ENCODE data around the gene HK2. TPM values are rescaled to one million over a fixed set of nuclear protein-coding genes. Genes with fewer than 3 reads are reported as not detected.
A peak's percentile ranks its signal among the peaks of the same experiment; 100 is the strongest.
"Not testable (repeated sequence)": the region's sequence is repeated elsewhere in the genome, so short reads cannot be mapped to it uniquely, and the experiment has no call there.

The HK2 gene
- total RNA-seq, 2 experiments from 2014 or later = 27.8 to 29.6 TPM

DNA sequence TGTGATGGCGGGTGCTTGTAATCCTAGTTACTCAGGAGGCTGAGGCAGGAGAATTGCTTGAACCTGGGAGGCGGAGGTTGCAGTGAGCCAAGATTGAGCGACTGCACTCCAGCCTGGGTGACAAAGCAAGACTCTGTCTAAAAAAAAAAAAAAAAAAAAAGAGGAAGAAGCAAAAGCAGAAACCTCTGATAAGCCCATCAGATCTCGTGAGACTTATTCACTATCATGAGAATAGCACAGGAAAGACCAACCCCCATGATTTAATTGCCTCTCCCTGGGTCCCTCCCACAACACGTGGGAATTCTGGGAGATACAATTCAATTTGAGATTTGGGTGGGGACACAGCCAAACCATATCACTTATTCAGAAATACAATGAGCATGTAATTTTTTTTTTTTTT is 73.6 kb downstream of the HK2 start:
- H3K36me3 Mint-ChIP-seq (ENCODE audit: low read depth); H3K4me3 Mint-ChIP-seq; H3K27ac Mint-ChIP-seq; POLR2A ChIA-PET; DNase-seq; H3K4me1 Mint-ChIP-seq; H3K9me3 Mint-ChIP-seq: not testable (repeated sequence)
- CTCF ChIA-PET = interaction anchor here (0.6 to 0.7 kb wide), 2 partner anchors 129 to 914 kb away, joined by 3 to 6 read pairs; no protein-coding TSS in a partner anchor
- peaks cover 37% of the 10 kb centered on the region for H3K27me3 Mint-ChIP-seq

DNA sequence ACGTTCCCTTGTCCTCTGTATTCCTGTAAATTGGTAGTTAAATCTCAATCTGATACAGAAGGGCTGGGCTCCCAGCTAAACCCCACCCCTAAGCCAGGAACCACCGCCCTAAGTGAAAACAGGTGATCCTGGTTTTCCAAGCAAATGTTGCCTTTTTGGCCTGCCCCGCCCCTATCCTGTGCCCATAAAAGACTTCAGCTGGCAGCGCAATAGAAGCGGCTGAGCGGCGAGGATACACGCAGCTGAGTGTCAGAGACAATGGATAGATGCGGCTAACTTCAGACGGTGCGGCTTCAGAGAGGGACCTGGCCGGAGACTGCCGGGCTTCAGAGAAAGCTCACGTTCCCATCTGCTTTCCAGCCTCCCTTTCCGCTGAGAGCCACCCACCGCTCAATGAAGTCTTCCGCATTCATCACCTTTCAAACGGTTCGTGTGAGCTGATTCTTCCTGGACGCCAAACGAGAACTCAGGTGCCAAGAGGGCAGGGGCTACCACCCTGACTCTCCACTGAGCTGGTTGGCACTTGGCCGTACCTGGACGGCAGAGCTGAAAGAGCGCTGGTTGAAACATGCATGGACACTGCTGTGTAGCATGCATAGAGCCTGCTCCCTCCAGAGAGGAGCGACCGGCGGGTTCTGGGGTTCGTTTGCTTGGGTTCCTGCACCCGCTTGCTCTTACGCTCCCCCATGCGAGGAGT is 75.0 kb downstream of the HK2 start:
- ChIA-PET POLR2A (no interaction called here), CTCF (no interaction called here)
- H3K27me3 Mint-ChIP-seq = peaks cover 44% of the 10 kb centered on the region
- H3K4me1 Mint-ChIP-seq = peaks cover 6% of the 10 kb centered on the region
- peak overlapping the region; percentile 21 for H3K4me3 Mint-ChIP-seq
- no peaks in the 10 kb centered on the region for H3K36me3 Mint-ChIP-seq (ENCODE audit: low read depth)
- H3K27ac Mint-ChIP-seq = no peak overlapping the region
- DNase-seq = no peak
- no peaks in the 10 kb centered on the region for H3K9me3 Mint-ChIP-seq

DNA sequence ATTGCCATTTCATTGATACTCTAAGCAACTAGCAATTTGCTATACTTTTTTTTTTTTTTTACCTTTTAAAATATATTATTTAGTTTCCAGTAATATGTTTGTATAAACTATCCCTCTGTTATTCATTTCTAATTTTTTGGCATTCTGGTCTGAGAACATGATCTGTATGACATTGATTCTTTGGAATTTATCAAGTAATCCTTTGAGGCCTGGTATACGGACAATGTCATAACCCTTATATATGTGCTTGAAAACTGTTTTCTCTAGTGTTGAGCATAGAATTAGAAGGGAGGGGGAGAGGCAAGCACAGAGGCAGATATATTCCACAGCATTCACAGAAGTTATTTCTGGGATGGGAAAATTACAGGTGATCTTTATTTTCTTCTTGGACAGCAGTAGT is 76.3 kb downstream of the HK2 start:
- Mint-ChIP-seq H3K36me3 (ENCODE audit: low read depth) (no peaks in the 10 kb centered on the region), H3K27me3 (peaks cover 54% of the 10 kb centered on the region), H3K4me3 (no peak overlapping the region), H3K27ac (no peak overlapping the region), H3K4me1 (peaks cover 12% of the 10 kb centered on the region), H3K9me3 (no peaks in the 10 kb centered on the region)
- ChIA-PET CTCF (no interaction called here), POLR2A (no interaction called here)
- no peak for DNase-seq

DNA sequence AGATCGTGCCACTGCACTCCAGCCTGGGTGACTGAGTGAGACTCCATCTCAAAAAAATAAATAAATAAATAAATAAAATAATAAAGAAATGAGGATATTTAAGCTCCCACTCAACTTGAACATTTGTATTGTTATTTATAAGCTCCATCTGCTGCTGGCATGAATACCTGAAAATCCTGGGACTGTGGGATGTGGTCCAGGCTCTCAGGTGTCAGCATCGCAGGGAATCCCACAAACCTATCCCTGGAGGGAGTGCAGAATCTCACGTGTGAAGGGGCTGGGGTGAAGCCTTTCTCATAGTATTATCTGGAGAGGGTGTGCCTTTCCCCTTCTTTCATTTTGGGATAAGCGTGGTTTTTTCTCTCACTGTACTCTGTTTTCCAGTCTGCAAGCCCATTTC is 77.1 kb downstream of the HK2 start:
- Mint-ChIP-seq H3K36me3 (ENCODE audit: low read depth) (no peaks in the 10 kb centered on the region), H3K4me3 (no peak overlapping the region), H3K27me3 (peaks cover 56% of the 10 kb centered on the region), H3K4me1 (peaks cover 20% of the 10 kb centered on the region), H3K9me3 (no peaks in the 10 kb centered on the region), H3K27ac (no peak overlapping the region)
- ChIA-PET POLR2A (no interaction called here), CTCF (no interaction called here)
- DNase-seq = no peak

DNA sequence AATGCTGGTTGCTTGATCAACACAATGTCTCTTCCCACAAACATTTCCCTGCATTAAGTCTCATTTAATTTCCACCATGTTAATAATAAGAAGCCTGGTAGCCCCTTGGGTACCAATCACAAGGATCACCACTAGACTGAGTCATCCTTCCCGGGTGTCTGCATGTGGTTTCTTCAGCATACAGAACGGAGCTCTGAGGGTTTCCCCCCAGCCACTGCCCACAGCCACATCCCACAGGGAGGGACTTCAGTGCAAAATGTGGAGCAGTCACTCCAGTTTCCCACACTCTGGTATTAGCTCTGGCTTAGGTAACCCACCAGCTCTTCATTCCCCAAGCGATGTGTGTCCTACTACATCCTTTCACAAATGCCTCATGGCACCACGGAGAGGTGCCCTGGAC is 81.8 kb downstream of the HK2 start:
- DNase-seq = peak; percentile 32
- Mint-ChIP-seq H3K36me3 (ENCODE audit: low read depth) (no peaks in the 10 kb centered on the region), H3K27me3 (peaks cover 46% of the 10 kb centered on the region), H3K4me1 (peaks cover 17% of the 10 kb centered on the region), H3K27ac (no peak overlapping the region), H3K9me3 (no peaks in the 10 kb centered on the region), H3K4me3 (no peak overlapping the region)
- POLR2A ChIA-PET = no interaction called here
- CTCF ChIA-PET = interaction anchor here (0.5 to 0.8 kb wide), 3 partner anchors 20 to 648 kb away, joined by 3 to 7 read pairs (median 3); no protein-coding TSS in a partner anchor

DNA sequence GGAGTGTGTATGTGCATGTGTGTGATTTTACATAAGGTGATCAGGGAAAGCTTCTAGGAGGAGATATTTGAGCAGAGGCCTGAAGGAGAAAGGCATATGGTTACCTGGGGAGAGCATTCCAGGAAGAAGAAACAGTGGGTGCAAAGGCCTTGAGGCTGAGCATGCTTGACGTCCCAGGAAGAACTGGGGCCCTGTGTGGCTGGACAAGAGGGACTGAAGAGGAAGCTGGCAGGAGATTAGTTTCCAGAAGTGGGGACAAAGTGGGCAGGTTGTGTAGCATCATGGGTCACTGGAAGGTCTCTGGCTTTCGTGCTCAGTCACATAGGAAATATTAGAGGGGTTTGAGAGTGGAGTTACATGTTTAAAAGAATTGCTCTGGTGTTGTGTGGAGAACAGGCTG is 82.5 kb downstream of the HK2 start:
- H3K27me3 Mint-ChIP-seq = peaks cover 47% of the 10 kb centered on the region
- H3K9me3 Mint-ChIP-seq = no peaks in the 10 kb centered on the region
- no peaks in the 10 kb centered on the region for H3K36me3 Mint-ChIP-seq (ENCODE audit: low read depth)
- ChIA-PET CTCF (interaction anchor here (0.5 to 0.8 kb wide), 2 partner anchors 19 to 649 kb away, joined by 3 to 7 read pairs; no protein-coding TSS in a partner anchor), POLR2A (no interaction called here)
- no peak for DNase-seq
- H3K4me3 Mint-ChIP-seq = no peak overlapping the region
- peaks cover 17% of the 10 kb centered on the region for H3K4me1 Mint-ChIP-seq
- H3K27ac Mint-ChIP-seq = no peak overlapping the region

DNA sequence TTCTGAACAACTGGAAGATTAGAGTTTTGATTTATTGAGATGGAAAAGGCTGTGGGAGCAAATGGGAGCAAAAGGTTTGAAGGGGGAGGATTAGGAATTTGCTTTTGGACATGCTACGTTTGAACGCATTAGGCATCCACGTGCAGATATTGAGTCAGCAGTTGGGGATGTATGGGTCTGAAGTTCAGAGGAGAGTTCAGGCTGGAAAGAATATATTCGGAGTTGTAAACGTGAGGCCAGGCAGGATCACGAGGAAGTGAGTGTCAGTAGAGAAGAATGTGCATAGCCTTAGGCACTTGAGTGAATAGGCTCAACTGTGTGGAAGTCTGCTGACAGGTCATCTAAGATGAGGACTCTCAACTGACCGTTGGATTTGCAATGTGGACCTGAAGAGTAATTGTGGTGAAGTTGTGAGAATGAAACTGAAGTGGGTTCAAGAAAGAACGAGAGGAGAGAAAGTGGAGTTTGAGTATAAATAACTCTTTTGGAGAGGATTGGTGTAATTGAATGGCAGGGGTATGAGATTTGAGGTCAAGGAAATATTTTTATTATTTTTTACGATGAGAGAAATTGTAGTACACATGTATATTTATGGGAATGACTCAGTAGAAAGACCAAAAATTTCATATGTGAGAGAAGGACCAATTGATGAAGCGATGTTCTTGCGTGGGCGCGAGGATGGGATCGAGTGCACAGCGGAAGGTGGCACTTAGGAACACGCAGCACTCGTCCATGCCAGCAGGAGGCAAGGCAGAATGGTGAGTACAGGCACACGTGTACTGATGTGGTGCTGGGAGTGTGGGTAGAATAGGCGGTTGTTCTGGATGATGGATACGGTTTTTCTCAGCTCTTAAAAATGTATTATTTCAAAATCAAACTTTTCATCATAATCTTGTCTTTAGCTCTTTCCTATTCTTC is 84.0 kb downstream of the HK2 start:
- Mint-ChIP-seq H3K9me3 (no peaks in the 10 kb centered on the region), H3K4me1 (peaks cover 17% of the 10 kb centered on the region), H3K4me3 (no peak overlapping the region), H3K27me3 (peaks cover 41% of the 10 kb centered on the region), H3K36me3 (ENCODE audit: low read depth) (no peaks in the 10 kb centered on the region), H3K27ac (no peak overlapping the region)
- no peak for DNase-seq
- POLR2A ChIA-PET = interaction anchor here (0.5 kb wide), 1 partner anchor 21 kb away, joined by 3 read pairs; no protein-coding TSS in a partner anchor
- CTCF ChIA-PET = no interaction called here

DNA sequence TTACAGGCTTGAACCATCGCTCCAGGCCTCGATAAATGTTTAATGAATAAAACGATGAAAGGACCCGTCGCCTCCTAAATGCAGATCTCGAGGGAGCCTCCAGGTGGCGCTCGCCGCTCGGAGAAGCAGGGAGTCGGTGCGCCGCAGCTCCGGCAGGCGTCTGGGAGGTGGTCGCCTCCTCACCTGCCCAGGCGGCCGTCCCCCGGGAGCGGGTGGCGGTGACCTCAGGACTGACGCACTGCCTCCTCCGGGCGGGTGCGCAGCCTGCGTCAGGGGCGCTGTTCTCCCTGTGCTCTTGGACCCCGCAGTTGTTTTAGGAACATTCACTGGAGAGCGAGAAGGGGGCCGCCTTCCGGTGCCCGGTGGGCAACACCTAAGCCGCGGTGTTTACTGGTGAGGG is 85.9 kb downstream of the HK2 start:
- CTCF ChIA-PET = interaction anchor here (0.6 to 0.9 kb wide), 2 partner anchors 139 to 221 kb away, joined by 3 read pairs; no protein-coding TSS in a partner anchor
- Mint-ChIP-seq H3K4me3 (no peak overlapping the region), H3K9me3 (no peaks in the 10 kb centered on the region), H3K36me3 (ENCODE audit: low read depth) (no peaks in the 10 kb centered on the region), H3K4me1 (peaks cover 12% of the 10 kb centered on the region), H3K27me3 (peaks cover 27% of the 10 kb centered on the region), H3K27ac (no peak overlapping the region)
- POLR2A ChIA-PET = no interaction called here
- peak; percentile 68 for DNase-seq

DNA sequence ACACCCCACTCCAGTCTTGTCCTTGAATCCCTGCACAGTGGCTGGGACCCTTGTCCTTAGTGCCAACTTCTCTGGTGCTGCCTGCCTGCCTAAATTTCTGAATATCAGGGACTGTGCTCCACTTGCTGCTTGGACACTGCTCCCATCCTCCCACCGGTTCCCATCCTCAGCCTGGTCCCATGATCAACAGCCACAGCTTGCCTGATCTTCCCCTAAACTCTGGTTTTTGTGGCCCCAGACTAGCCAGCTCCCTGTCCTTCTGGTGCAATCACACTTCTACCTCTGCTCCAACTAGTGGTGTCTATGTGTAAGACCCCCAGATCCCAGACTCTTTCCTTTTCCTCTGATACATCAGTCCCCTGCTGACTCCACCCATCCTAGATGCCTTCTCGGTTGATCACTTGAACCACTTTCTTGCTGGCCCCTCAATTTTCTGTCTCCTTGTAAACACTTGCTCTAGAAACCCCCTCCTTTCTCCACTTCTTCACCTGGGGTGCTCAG is 87.4 kb downstream of the HK2 start:
- Mint-ChIP-seq H3K27me3 (peaks cover 23% of the 10 kb centered on the region), H3K36me3 (ENCODE audit: low read depth) (no peaks in the 10 kb centered on the region), H3K4me3 (no peak overlapping the region), H3K9me3 (no peaks in the 10 kb centered on the region), H3K4me1 (peaks cover 2% of the 10 kb centered on the region), H3K27ac (no peak overlapping the region)
- ChIA-PET POLR2A (no interaction called here), CTCF (interaction anchor here (0.6 kb wide), 1 partner anchor 223 kb away, joined by 3 read pairs; no protein-coding TSS in a partner anchor)
- no peak for DNase-seq

DNA sequence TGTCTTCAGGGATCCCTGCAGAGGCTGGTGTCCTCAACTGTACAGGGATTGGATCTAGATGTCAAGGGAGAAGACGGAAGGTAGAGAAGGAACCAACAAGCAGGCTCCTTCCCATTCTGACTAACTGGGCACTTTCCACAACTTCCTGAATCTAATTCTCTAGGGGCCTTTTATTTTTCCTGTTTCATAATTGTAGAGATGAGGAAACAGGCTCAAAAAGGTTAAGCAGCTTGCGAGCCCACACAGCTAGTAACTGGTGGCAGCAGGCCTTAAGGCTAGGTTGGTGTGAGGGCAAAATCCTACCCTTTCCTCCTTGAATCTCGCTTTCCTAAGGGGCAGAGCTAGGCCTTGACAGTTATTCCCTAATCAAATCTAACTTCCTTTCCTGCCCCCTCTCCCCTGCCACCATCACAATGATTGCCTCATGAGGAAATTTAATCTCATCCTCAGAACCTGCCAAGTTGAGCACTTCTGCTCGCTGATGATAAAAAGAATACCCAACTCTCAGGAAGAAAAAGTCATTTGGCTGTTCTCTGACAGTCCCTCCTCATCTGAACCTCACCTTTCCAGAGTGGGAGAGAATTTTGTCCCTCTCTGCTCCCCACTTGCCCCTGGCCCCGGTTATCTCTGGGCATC is 88.8 kb downstream of the HK2 start:
- H3K9me3 Mint-ChIP-seq = no peaks in the 10 kb centered on the region
- H3K4me1 Mint-ChIP-seq = peaks cover 2% of the 10 kb centered on the region
- no peak overlapping the region for H3K27ac Mint-ChIP-seq
- POLR2A ChIA-PET = no interaction called here
- CTCF ChIA-PET = no interaction called here
- no peak for DNase-seq
- H3K4me3 Mint-ChIP-seq = no peak overlapping the region
- H3K27me3 Mint-ChIP-seq = peaks cover 15% of the 10 kb centered on the region
- H3K36me3 Mint-ChIP-seq (ENCODE audit: low read depth) = no peaks in the 10 kb centered on the region

DNA sequence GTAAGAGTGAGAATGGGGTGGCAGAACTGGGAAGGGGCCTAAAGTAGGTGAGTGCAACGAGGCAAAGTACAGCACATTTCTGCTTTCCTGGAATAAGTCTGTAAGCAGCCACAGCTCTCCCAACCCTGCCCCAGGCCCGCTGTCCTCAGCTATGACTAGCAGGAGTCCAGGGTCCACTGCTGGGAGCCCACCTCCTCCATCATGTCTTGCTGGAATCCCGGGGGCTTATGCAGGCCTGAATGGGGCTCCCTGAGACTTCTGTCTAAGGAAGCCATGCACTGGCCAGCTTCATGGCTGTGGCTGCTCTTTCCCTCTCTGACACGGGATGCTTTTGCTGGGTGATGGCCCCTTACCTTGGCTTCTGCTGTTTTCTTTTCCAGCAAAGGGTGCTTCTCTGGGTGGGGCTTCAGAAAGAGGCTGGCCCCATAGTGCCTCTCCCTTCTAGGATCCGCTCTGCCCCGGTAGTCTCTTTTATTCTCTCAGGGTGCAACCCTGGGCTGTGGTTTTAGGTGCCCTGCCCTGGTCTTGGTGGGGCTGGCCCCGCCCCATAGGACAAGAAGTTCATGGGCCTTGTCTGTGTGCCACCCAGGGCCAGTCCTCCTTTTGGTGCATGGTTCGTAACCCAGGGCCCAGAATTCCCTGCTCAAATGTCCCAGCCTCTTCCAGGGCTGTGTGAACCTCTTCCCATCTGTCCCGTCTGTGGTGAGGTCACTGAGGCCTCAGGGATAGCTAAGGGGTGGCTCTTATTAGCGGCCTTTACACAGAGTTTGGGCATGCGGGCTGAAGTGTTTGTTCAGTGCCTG is 90.7 kb downstream of the HK2 start:
- DNase-seq = no peak
- peaks cover 6% of the 10 kb centered on the region for H3K36me3 Mint-ChIP-seq (ENCODE audit: low read depth)
- H3K4me1 Mint-ChIP-seq = peaks cover 5% of the 10 kb centered on the region
- CTCF ChIA-PET = interaction anchor here (0.7 kb wide), 1 partner anchor 692 kb away, joined by 3 read pairs; no protein-coding TSS in a partner anchor
- H3K4me3 Mint-ChIP-seq = no peak overlapping the region
- H3K9me3 Mint-ChIP-seq = peaks cover 3% of the 10 kb centered on the region
- peaks cover 5% of the 10 kb centered on the region for H3K27me3 Mint-ChIP-seq
- H3K27ac Mint-ChIP-seq = peak overlapping the region; percentile 2
- POLR2A ChIA-PET = no interaction called here

DNA sequence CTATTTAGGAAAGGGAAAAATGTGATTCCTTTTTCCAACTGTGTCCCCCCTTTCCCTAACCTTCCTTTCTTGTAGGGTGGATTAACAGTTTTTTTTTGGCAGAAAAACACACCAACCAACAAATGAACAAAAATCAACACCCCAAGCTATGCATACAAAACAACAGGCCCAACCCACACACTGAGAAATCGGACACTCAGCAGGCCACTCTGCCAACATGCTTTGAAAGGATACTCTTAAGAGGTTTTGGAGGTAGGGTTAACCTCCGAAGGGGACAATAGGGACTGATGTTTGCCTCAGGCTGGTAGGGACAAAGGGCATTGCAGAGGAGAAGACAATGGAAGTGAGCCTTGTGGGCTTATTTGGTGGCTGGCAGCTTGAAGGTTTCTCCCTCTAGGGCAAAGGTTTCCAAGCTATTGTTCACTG is 91.4 kb downstream of the HK2 start:
- ChIA-PET POLR2A (no interaction called here), CTCF (no interaction called here)

More for the DNA sequence above, 91.4 kb downstream of the HK2 start:
- DNase-seq = no peak
- peaks cover 5% of the 10 kb centered on the region for H3K27me3 Mint-ChIP-seq
- H3K36me3 Mint-ChIP-seq (ENCODE audit: low read depth) = peaks cover 6% of the 10 kb centered on the region
- H3K4me1 Mint-ChIP-seq = peaks cover 5% of the 10 kb centered on the region
- H3K9me3 Mint-ChIP-seq = peaks cover 3% of the 10 kb centered on the region
- no peak overlapping the region for H3K27ac Mint-ChIP-seq
- H3K4me3 Mint-ChIP-seq = no peak overlapping the region
